ENCODE measurements around the gene HBG2.

DNA sequence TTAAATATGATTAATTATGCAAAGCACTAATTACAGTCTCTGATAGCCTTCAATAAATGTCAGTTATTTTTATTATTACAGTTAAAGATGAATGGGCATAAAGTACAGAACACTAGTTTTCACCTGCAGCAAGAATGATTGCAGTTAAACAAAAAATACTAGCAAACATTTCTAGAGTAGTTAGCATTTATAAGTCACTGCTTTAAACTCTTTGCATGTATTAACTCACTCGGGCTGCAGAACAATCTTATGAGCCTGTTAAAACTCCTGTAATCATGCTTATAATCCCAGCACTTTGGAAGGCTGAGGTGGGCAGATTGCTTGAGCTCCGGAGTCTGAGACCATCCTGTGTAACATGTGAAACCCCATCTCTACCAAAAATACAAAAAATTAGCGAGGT, 32.3 kb upstream of the HBG2 start:
- TF ChIP-seq, protein P1, sequence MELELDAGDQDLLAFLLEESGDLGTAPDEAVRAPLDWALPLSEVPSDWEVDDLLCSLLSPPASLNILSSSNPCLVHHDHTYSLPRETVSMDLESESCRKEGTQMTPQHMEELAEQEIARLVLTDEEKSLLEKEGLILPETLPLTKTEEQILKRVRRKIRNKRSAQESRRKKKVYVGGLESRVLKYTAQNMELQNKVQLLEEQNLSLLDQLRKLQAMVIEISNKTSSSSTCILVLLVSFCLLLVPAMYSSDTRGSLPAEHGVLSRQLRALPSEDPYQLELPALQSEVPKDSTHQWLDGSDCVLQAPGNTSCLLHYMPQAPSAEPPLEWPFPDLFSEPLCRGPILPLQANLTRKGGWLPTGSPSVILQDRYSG (tag; conservative IDR thresholded peaks at IDR 0.05; ENCODE audit: low read depth) = no peak
- TF ChIP-seq SMARCA5 (IDR thresholded peaks at IDR 0.05) (no peak), ZSCAN29 (IDR thresholded peaks at IDR 0.05) (no peak), NBN (IDR thresholded peaks at IDR 0.05; ENCODE audit: low read depth) (no peak), JUND (IDR thresholded peaks at IDR 0.05; ENCODE audit: borderline replicate concordance, low read depth, low read length) (no peak), JUND (tag; IDR thresholded peaks at IDR 0.05; ENCODE audit: borderline replicate concordance, low read depth, low read length) (no peak), YY1 (IDR thresholded peaks at IDR 0.05; ENCODE audit: borderline replicate concordance in 1 of 3, control insufficient read depth in 1 of 3, extremely low read depth in 1 of 3, insufficient read depth in 3 of 3, insufficient read length in 1 of 3, insufficient replicate concordance in 2 of 3, low read depth in 1 of 3, low read length in 2 of 3) (no peak), TEAD4 (IDR thresholded peaks at IDR 0.05; ENCODE audit: low read length) (no peak), TEAD4 (CRISPR knock-in tag; IDR thresholded peaks at IDR 0.05; ENCODE audit: borderline replicate concordance) (no peak), ZZZ3 (IDR thresholded peaks at IDR 0.05) (no peak), ZNF696 (CRISPR knock-in tag; conservative IDR thresholded peaks at IDR 0.05) (no peak)
- TF ChIP-seq, protein P2, sequence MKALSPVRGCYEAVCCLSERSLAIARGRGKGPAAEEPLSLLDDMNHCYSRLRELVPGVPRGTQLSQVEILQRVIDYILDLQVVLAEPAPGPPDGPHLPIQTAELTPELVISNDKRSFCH (CRISPR knock-in tag; IDR thresholded peaks at IDR 0.05) = no peak
- TF ChIP-seq, protein P2 (tag; IDR thresholded peaks at IDR 0.05) = no peak
- TF ChIP-seq, protein P3, sequence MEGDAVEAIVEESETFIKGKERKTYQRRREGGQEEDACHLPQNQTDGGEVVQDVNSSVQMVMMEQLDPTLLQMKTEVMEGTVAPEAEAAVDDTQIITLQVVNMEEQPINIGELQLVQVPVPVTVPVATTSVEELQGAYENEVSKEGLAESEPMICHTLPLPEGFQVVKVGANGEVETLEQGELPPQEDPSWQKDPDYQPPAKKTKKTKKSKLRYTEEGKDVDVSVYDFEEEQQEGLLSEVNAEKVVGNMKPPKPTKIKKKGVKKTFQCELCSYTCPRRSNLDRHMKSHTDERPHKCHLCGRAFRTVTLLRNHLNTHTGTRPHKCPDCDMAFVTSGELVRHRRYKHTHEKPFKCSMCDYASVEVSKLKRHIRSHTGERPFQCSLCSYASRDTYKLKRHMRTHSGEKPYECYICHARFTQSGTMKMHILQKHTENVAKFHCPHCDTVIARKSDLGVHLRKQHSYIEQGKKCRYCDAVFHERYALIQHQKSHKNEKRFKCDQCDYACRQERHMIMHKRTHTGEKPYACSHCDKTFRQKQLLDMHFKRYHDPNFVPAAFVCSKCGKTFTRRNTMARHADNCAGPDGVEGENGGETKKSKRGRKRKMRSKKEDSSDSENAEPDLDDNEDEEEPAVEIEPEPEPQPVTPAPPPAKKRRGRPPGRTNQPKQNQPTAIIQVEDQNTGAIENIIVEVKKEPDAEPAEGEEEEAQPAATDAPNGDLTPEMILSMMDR (IDR thresholded peaks at IDR 0.05 in 2 of 3, conservative IDR thresholded peaks at IDR 0.05 in 1 of 3; ENCODE audit: insufficient read depth in 2 of 3, low read depth in 1 of 3, low read length in 3 of 3) = no peak
- TF ChIP-seq, protein P4, sequence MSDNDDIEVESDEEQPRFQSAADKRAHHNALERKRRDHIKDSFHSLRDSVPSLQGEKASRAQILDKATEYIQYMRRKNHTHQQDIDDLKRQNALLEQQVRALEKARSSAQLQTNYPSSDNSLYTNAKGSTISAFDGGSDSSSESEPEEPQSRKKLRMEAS (CRISPR knock-in tag; IDR thresholded peaks at IDR 0.05) = no peak
- TF ChIP-seq, protein P5, sequence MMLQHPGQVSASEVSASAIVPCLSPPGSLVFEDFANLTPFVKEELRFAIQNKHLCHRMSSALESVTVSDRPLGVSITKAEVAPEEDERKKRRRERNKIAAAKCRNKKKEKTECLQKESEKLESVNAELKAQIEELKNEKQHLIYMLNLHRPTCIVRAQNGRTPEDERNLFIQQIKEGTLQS (IDR thresholded peaks at IDR 0.05) = no peak
- TF ChIP-seq, protein P5 (CRISPR knock-in tag; conservative IDR thresholded peaks at IDR 0.05) = no peak
- TF ChIP-seq, protein P6, sequence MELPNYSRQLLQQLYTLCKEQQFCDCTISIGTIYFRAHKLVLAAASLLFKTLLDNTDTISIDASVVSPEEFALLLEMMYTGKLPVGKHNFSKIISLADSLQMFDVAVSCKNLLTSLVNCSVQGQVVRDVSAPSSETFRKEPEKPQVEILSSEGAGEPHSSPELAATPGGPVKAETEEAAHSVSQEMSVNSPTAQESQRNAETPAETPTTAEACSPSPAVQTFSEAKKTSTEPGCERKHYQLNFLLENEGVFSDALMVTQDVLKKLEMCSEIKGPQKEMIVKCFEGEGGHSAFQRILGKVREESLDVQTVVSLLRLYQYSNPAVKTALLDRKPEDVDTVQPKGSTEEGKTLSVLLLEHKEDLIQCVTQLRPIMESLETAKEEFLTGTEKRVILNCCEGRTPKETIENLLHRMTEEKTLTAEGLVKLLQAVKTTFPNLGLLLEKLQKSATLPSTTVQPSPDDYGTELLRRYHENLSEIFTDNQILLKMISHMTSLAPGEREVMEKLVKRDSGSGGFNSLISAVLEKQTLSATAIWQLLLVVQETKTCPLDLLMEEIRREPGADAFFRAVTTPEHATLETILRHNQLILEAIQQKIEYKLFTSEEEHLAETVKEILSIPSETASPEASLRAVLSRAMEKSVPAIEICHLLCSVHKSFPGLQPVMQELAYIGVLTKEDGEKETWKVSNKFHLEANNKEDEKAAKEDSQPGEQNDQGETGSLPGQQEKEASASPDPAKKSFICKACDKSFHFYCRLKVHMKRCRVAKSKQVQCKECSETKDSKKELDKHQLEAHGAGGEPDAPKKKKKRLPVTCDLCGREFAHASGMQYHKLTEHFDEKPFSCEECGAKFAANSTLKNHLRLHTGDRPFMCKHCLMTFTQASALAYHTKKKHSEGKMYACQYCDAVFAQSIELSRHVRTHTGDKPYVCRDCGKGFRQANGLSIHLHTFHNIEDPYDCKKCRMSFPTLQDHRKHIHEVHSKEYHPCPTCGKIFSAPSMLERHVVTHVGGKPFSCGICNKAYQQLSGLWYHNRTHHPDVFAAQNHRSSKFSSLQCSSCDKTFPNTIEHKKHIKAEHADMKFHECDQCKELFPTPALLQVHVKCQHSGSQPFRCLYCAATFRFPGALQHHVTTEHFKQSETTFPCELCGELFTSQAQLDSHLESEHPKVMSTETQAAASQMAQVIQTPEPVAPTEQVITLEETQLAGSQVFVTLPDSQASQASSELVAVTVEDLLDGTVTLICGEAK (IDR thresholded peaks at IDR 0.05) = no peak
- TF ChIP-seq, protein P6 (CRISPR knock-in tag; IDR thresholded peaks at IDR 0.05) = no peak
